Heart right ventricle (tissue), 16 donors: ENCODE results near the gene GJA4. TPM values are rescaled to one million over a fixed set of nuclear protein-coding genes. Genes with fewer than 3 reads are reported as not detected.
"Not testable (repeated sequence)": the region's sequence is repeated elsewhere in the genome, so short reads cannot be mapped to it uniquely, and the experiment has no call there.

Experiments
- ATAC-seq, 8 donors: fragments of 200-7000 bp; cut with Tn5 transposase; one replicate each; pipeline ENCODE4 v1.9.1; 2020; ENCODE audit warnings: mild to moderate bottlenecking in 8 of 8, moderate library complexity in 8 of 8, moderate number of reproducible peaks in 1 of 8
- DNase-seq, 2 donors: peaks; one replicate each; pipeline ENCODE4 v3.0.0-alpha.2; 2020
- H3K27ac ChIP-seq, 10 donors: fragments of 200-600 bp; sonication (generic) in 2 of 10; one replicate each; pipeline versions ENCODE4 v1.5.0 to v1.8.0; 2020 to 2022; ENCODE audit warnings: mild to moderate bottlenecking in 3 of 10
- H3K27me3 ChIP-seq, 7 donors: fragments of 200-600 bp; one replicate each; pipeline ENCODE4 v1.8.0; 2021 to 2022; ENCODE audit warnings: mild to moderate bottlenecking in 2 of 7
- H3K36me3 ChIP-seq, 9 donors: fragments of 200-600 bp; sonication (generic) in 1 of 9; one replicate each; pipeline versions ENCODE4 v1.5.0 to v1.8.0; 2020 to 2022; ENCODE audit warnings: mild to moderate bottlenecking in 2 of 9
- H3K4me1 ChIP-seq, 9 donors: fragments of 200-600 bp; sonication (generic) in 1 of 9; one replicate each; pipeline versions ENCODE4 v1.5.0 to v1.8.0; 2020 to 2022; ENCODE audit warnings: mild to moderate bottlenecking in 4 of 9
- H3K4me3 ChIP-seq, 10 donors: fragments of 200-600 bp; sonication (generic) in 2 of 10; one replicate each; pipeline versions ENCODE4 v1.5.0 to v1.8.0; 2020 to 2022; ENCODE audit warnings: mild to moderate bottlenecking in 7 of 10, moderate library complexity in 2 of 10
- H3K9me3 ChIP-seq, 11 donors: fragments of 200-600 bp in 10 of 11; sonication (generic) in 2 of 11; one replicate each; pipeline versions ENCODE4 v1.5.0 to v1.8.0; 2013 to 2022; ENCODE audit warnings: mild to moderate bottlenecking in 2 of 11, control low read depth in 1 of 11, moderate library complexity in 1 of 11
- CTCF ChIP-seq, 9 donors: fragments of 200-600 bp; sonication (generic) in 2 of 9; IDR thresholded peaks; one replicate each; pipeline versions ENCODE4 v1.5.0 to v1.8.0; 2021 to 2022; ENCODE audit warnings: antibody characterized with exemption in 9 of 9, mild to moderate bottlenecking in 5 of 9, moderate library complexity in 1 of 9
- WGBS, 2 donors: extraction: QIAGEN DNeasy Blood & Tissue Kit; methylation state at CpG; one replicate each; pipeline ENCODE4 v1.1.7; 2013; ENCODE audit warnings: inconsistent platforms in 1 of 2; 5-methylcytosine and 5-hydroxymethylcytosine counted together
- intact Hi-C, 10 donors: fragments of 100-400 bp; cut with DNase I; formaldehyde crosslinking; loops; one replicate each; pipeline versions ENCODE4 v1.11.1 to v1.14.2; 2022
- polyA plus RNA-seq, 2 donors: library from polyadenylated mRNA; stranded (reverse); fragments of 200-250 nt; gene quantifications; one replicate each; pipeline ENCODE4 v1.2.3, GENCODE V29; 2013
- total RNA-seq, 10 donors: library from RNA; stranded (reverse); fragmentation: NEBNext Ultra II Directional in 3 of 10; extraction: Animal tissue kit (Norgen Biotek cat#: 25700) in 3 of 10; gene quantifications; one replicate each; pipeline versions ENCODE4 v1.2.1 to v1.2.4, GENCODE V29; 2021 to 2023
- donor health status: Arrhythmogenic right ventricular cardiomyopathy.
- donor health status: ischemic (EF 13 %, LVEDD 7.1; RV severe dilation, severe dysfunction).
- donor health status: healthy with polysubstance abuse.
- donor health status: DM: no; HTN: yes; CAD: no.
- donor health status: DM: no; HTN: no; CAD: no.
- donor health status: ischemic (EF 25% LVEDD 6.9; RV normal size, moderate dysfunction).
- donor health status: ischemic (EF 25% LVEDD 5.7; RV mildly dilated, moderate dysfunction).
- donor health status: healthy.
- donor health status: DM: yes; HTN: yes; CAD: no.
- donor health status: Ischemic cardiomyopathy.
- donor health status: ischemic (EF 35%, LVEDD 5.7; RV mildly dilated, moderate dysfunction).
- donor health status: nonischemic (EF 11% LVEDD 7.7; RV severe dilation, severe dysfunction).
- donor health status: DM: yes; HTN: yes; CAD: no.
- donor health status: PGD.
- donor health status: ischemic (EF 29% LVEDD 5.4; RV normal size, mild dysfunction).
- donor health status: nonischemic (EF 23%, LVEDD 6.1; RV moderate dilation, normal function).

The GJA4 gene
- total and polyA plus RNA-seq, 12 donors, result 9.0 to 50.1 (median 22.7) TPM

GRCh38 chr1:34770891-34771504 is 21.8 kb upstream of the GJA4 start:
- 64 to 67% methylated on average over 5 of the region's 5 CpGs for WGBS, 2 donors

GRCh38 chr1:34771573-34772371 is 21.0 kb upstream of the GJA4 start:
- Histone ChIP-seq H3K4me1 (no peaks in the 10 kb centered on the region), H3K27me3 (peaks cover 0 to 48% (median 21%) of the 10 kb centered on the region in 7 donors), H3K9me3 (no peaks in the 10 kb centered on the region), H3K36me3 (no peaks in the 10 kb centered on the region), H3K27ac (no peak overlapping the region), H3K4me3 (no peak overlapping the region)
- intact Hi-C loops, result no loop called here
- WGBS, 2 donors, result 85 to 86% methylated on average over 16 of the region's 16 CpGs
- ATAC-seq (no peak), DNase-seq (no peak)
- no peak for TF ChIP-seq CTCF (IDR thresholded peaks at IDR 0.05)

More at GRCh38 chr1:34770891-34771504, 21.8 kb upstream of the GJA4 start:
- Histone ChIP-seq H3K36me3 (no peaks in the 10 kb centered on the region), H3K4me3 (no peak overlapping the region), H3K27me3 (peaks cover 0 to 40% (median 13%) of the 10 kb centered on the region in 7 donors), H3K27ac (no peak overlapping the region), H3K4me1 (no peaks in the 10 kb centered on the region), H3K9me3 (no peaks in the 10 kb centered on the region)
- intact Hi-C loops, result no loop called here
- ATAC-seq, result no peak
- TF ChIP-seq CTCF (IDR thresholded peaks at IDR 0.05), result no peak
- no peak for DNase-seq

GRCh38 chr1:34773114-34773513 is 19.7 kb upstream of the GJA4 start:
- H3K4me3 ChIP-seq, H3K9me3 ChIP-seq, H3K27ac ChIP-seq, DNase-seq, intact Hi-C loops, H3K36me3 ChIP-seq, ATAC-seq, H3K4me1 ChIP-seq: not testable (repeated sequence)
- H3K27me3 ChIP-seq, result peaks cover 0 to 52% (median 24%) of the 10 kb centered on the region in 7 donors
- 84 to 94% methylated on average over 4 of the region's 4 CpGs for WGBS, 2 donors

- H3K27me3 ChIP-seq, result peaks cover 0 to 68% (median 26%) of the 10 kb centered on the region in 7 donors
- WGBS, 2 donors, result 44 to 61% methylated on average over 8 of the region's 8 CpGs
Observed at GRCh38 chr1:34774957-34775356, 17.8 kb upstream of the GJA4 start.

More at GRCh38 chr1:34774957-34775356, 17.8 kb upstream of the GJA4 start:
- Histone ChIP-seq H3K36me3 (no peaks in the 10 kb centered on the region), H3K4me1 (no peaks in the 10 kb centered on the region), H3K27ac (no peak overlapping the region), H3K4me3 (no peak overlapping the region), H3K9me3 (no peaks in the 10 kb centered on the region)
- ATAC-seq (no peak), DNase-seq (no peak)
- no peak for TF ChIP-seq CTCF (IDR thresholded peaks at IDR 0.05)
- intact Hi-C loops, result no loop called here
